Esophagus muscularis mucosa (tissue), 4 donors: ENCODE results near the gene RPAIN. TPM values are rescaled to one million over a fixed set of nuclear protein-coding genes. Genes with fewer than 3 reads are reported as not detected.
"Not testable (repeated sequence)": the region's sequence is repeated elsewhere in the genome, so short reads cannot be mapped to it uniquely, and the experiment has no call there.

Experiments
- DNase-seq: peaks from one replicate; pipeline ENCODE4 v3.0.0-alpha.2; 2017; ENCODE audit errors: extremely low spot score
- H3K27ac ChIP-seq, 4 donors: fragments of 200-600 bp; sonication (generic); replicated peaks in 1 of 4; 1 replicate in 3 of 4; 2 replicates in 1 of 4; pipeline ENCODE4 v1.5.1; 2016 to 2019; ENCODE audit warnings: mild to moderate bottlenecking in 1 of 4
- H3K27me3 ChIP-seq, 4 donors: fragments of 200-600 bp; sonication (generic); one replicate each; pipeline versions ENCODE4 v1.5.1 to v1.6.0; 2016 to 2019
- H3K36me3 ChIP-seq, 4 donors: fragments of 200-600 bp; sonication (generic); one replicate each; pipeline ENCODE4 v1.5.1; 2016 to 2019
- H3K4me1 ChIP-seq, 4 donors: fragments of 200-600 bp; sonication (generic); one replicate each; pipeline ENCODE4 v1.5.1; 2016 to 2019
- H3K4me3 ChIP-seq, 4 donors: fragments of 200-600 bp; sonication (generic); 1 replicate in 2 of 4; 2 replicates in 2 of 4; pipeline ENCODE4 v1.5.1; 2016 to 2019; ENCODE audit warnings: mild to moderate bottlenecking in 4 of 4, moderate library complexity in 1 of 4
- H3K9me3 ChIP-seq, 4 donors: fragments of 200-600 bp; sonication (generic); 1 replicate in 3 of 4; 2 replicates in 1 of 4; pipeline ENCODE4 v1.5.1; 2016 to 2019
- EP300 ChIP-seq: sonication (generic); formaldehyde crosslinking; IDR thresholded peaks from one replicate; pipeline ENCODE4 v1.6.1; 2017; ENCODE audit warnings: antibody characterized with exemption
- POLR2A ChIP-seq: fragments of 450-650 bp; IDR thresholded peaks from one replicate; pipeline ENCODE4 v1.6.1; 2017; ENCODE audit warnings: antibody characterized with exemption, moderate library complexity, mild to moderate bottlenecking, low read depth
- POLR2AphosphoS5 ChIP-seq, 2 donors: sonication (generic); formaldehyde crosslinking; IDR thresholded peaks; one replicate each; pipeline ENCODE4 v1.6.1; 2017; ENCODE audit warnings: antibody characterized with exemption in 2 of 2
- WGBS: methylation state at CpG from one replicate; pipeline ENCODE4 v1.1.5; 2018; 5-methylcytosine and 5-hydroxymethylcytosine counted together
- intact Hi-C: fragments of 100-400 bp; cut with DNase I; formaldehyde crosslinking; loops from one replicate; pipeline ENCODE4 v1.15.1; 2023
- total RNA-seq, 4 donors: library from RNA; depleted of rRNA; stranded (reverse); fragments of >200 nt; gene quantifications; one replicate each; pipeline versions ENCODE4 v1.1.0 to v1.2.1, GENCODE V29; 2016
- TF ChIP-seq, protein P1 (sequence below), 3 experiments: fragments of 200-600 bp in 2 of 3; fragments of 450-650 bp in 1 of 3; sonication (generic) in 2 of 3; IDR thresholded peaks; one replicate each; pipeline ENCODE4 v1.5.1; 2017 to 2019; ENCODE audit warnings: antibody characterized with exemption in 3 of 3, mild to moderate bottlenecking in 2 of 3, moderate library complexity in 1 of 3

The RPAIN gene
- total RNA-seq, 4 donors from 2014 or later, result 25.7 to 37.0 (median 32.0) TPM

DNA sequence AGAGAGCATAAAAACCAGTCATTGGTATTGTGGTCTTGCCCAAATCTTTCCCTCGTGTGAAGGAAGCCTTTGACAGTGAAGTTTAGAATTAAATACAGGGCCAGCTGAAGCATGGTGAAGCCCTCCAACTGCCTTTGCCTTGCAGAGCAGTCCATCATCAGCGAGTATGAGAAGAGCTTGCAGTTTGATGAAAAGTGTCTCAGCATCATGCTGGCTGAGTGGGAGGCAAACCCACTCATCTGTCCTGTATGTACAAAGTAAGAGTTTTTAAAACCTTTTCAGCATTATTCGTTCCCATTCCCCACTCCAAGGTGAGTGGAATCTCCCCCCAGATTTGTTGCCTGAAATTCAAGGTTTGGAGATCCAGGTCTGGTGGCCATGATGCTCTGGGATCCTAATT, 5.8 kb downstream of the RPAIN start:
- Histone ChIP-seq H3K9me3 (no peaks in the 10 kb centered on the region), H3K27ac (no peak overlapping the region), H3K27me3 (no peaks in the 10 kb centered on the region), H3K4me3 (no peak overlapping the region), H3K36me3 (peaks cover 36 to 96% (median 96%) of the 10 kb centered on the region in 4 donors), H3K4me1 (peaks cover 7 to 18% (median 11%) of the 10 kb centered on the region in 4 donors)
- intact Hi-C loops, result no loop called here
- no peak for DNase-seq
- 76% methylated on average over 3 of the region's 3 CpGs for WGBS
- TF ChIP-seq POLR2A (no peak), POLR2AphosphoS5 (IDR thresholded peaks at IDR 0.05) (no peak)
- TF ChIP-seq, protein P1, sequence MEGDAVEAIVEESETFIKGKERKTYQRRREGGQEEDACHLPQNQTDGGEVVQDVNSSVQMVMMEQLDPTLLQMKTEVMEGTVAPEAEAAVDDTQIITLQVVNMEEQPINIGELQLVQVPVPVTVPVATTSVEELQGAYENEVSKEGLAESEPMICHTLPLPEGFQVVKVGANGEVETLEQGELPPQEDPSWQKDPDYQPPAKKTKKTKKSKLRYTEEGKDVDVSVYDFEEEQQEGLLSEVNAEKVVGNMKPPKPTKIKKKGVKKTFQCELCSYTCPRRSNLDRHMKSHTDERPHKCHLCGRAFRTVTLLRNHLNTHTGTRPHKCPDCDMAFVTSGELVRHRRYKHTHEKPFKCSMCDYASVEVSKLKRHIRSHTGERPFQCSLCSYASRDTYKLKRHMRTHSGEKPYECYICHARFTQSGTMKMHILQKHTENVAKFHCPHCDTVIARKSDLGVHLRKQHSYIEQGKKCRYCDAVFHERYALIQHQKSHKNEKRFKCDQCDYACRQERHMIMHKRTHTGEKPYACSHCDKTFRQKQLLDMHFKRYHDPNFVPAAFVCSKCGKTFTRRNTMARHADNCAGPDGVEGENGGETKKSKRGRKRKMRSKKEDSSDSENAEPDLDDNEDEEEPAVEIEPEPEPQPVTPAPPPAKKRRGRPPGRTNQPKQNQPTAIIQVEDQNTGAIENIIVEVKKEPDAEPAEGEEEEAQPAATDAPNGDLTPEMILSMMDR (IDR thresholded peaks at IDR 0.05), result no peak

DNA sequence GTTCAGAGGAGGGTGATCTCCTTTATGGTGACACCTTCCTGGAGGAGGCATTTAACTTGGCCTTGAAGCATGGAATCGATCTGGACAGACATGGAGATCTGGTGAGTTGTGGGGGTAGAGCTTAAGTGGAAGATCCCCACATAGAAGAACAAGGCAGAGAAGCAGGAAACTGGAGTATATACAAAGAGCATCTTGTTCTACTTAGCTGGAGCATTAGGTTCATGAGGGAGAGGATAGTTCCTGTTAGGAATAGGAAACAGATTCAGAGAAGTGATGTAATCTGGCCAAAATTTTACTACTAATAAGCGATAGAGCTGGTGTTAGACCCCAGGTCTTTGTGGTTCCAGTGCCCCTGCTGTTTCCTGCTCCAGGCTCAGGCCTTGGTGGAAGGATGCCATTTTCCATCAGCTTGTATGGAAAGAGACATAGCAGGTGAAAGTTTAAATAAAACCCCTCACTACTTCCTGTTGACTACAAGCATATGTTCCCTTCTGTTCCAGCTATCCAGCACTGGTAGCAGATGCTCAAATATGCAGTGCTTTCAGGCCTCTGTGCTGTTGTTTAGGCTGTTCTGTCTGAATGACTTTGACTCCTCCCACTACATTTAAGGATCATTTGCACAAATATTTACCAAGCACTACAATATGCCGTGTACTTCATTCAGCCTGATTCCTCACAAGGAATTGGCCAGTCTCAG, 9.4 kb downstream of the RPAIN start:
- intact Hi-C loops, result no loop called here
- no peaks in the 10 kb centered on the region for H3K27me3 ChIP-seq
- DNase-seq, result no peak
- H3K36me3 ChIP-seq, result peaks cover 43 to 100% (median 98%) of the 10 kb centered on the region in 4 donors
- 83% methylated on average over 3 of the region's 3 CpGs for WGBS
- H3K27ac ChIP-seq, result no peak overlapping the region
- H3K9me3 ChIP-seq, result no peaks in the 10 kb centered on the region
- no peaks in the 10 kb centered on the region for H3K4me1 ChIP-seq
- H3K4me3 ChIP-seq, result no peak overlapping the region
- TF ChIP-seq EP300, result no peak
- TF ChIP-seq POLR2AphosphoS5 (IDR thresholded peaks at IDR 0.05), result no peak
- TF ChIP-seq, protein P1 (IDR thresholded peaks at IDR 0.05), result no peak
- TF ChIP-seq POLR2A, result no peak

DNA sequence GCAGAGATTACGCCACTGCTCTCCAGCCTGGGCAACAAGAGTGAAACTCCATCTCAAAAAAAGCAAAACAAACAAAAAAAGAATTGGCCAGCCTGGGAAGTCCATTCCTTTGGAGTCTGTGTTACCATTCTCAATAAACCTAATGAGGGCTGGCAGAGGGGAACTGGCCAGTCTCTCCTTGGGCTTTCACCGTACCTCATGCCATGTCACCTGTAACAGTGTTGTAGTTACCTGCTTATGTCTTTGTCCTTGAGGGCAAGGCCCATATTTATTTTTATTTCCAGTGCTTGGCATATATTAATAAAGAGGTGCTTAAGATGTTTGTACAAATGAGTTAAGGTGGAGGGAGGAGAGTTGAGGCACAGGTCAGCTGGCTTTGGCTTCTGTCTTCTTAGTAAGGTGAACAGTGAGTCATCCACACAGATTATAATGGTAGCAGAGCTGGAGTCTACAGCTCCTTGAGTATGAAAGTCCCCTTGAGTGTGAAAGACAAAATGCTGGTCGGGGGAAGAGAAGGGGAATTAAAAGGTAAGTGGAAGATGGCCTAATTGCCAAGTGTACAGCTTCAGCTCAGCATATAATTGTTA, 10.5 kb downstream of the RPAIN start:
- Histone ChIP-seq H3K9me3 (no peaks in the 10 kb centered on the region), H3K4me1 (peaks cover 0 to 6% (median 0%) of the 10 kb centered on the region in 4 donors), H3K27ac (no peak overlapping the region), H3K27me3 (no peaks in the 10 kb centered on the region), H3K36me3 (peaks cover 47 to 100% (median 98%) of the 10 kb centered on the region in 4 donors), H3K4me3 (no peak overlapping the region)
- WGBS, result 90% methylated on average over 3 of the region's 3 CpGs
- intact Hi-C loops, result no loop called here
- no peak for TF ChIP-seq POLR2A
- TF ChIP-seq EP300, result no peak
- TF ChIP-seq POLR2AphosphoS5 (IDR thresholded peaks at IDR 0.05), result no peak
- TF ChIP-seq, protein P1 (IDR thresholded peaks at IDR 0.05), result no peak
- no peak for DNase-seq

DNA sequence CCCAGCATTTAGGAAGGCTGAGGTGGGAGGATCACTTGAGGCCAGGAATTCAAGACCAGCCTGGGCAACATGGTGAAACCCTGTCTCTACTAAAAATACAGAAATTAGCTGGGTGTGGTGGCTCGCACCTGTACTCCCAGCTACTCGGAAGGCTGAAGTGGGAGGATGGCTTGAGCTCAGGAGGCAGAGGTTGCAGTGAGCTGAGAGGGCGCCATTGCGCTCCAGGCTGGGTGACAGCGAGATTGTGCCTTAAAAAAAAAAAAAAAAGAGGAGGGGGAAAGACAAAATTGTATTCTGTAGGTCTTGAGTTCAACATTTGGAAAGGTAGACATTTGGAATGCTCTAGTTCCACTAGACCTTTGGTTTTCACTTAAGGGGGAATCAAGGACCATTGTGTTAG, 11.3 kb downstream of the RPAIN start:
- DNase-seq, H3K9me3 ChIP-seq, intact Hi-C loops, H3K27me3 ChIP-seq, H3K4me1 ChIP-seq, H3K4me3 ChIP-seq, H3K27ac ChIP-seq: not testable (repeated sequence)
- peaks cover 47 to 99% (median 94%) of the 10 kb centered on the region in 4 donors for H3K36me3 ChIP-seq
- WGBS, result 77% methylated on average over 5 of the region's 5 CpGs

DNA sequence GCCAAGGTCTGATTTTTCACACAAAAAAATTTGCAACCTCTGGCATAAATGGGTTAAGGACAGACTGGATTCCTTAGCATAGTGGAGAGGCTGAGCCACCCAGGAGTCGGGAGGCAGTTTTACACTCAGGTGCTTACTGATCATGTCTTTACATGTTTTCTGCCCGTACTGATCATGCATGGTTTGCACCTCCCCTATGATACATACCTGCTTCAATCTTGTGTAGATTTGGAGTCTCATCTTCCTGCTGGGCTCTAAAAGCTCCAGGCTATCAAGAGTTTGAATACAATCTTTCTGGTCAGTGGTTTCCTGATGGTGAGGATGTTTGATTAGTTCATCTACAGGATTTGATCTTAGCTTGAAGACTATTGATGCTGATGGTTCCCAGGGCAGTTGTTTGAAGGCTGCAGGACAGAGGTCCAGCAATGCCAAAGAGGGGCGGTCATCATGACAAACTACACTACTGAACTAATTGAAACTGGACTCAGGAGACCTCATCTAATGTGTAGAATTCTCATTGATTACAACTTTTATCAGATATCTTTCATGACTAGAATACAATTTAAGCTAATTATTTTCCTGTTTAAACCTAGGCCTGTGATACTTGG, 12.1 kb downstream of the RPAIN start:
- intact Hi-C loops, result no loop called here
- H3K27me3 ChIP-seq, result no peaks in the 10 kb centered on the region
- peaks cover 47 to 99% (median 92%) of the 10 kb centered on the region in 4 donors for H3K36me3 ChIP-seq
- H3K4me1 ChIP-seq, result peaks cover 5 to 17% (median 12%) of the 10 kb centered on the region in 4 donors
- no peak overlapping the region for H3K4me3 ChIP-seq
- TF ChIP-seq, protein P1 (IDR thresholded peaks at IDR 0.05), result no peak
- no peak for TF ChIP-seq EP300
- TF ChIP-seq POLR2AphosphoS5 (IDR thresholded peaks at IDR 0.05), result no peak
- TF ChIP-seq POLR2A, result no peak
- no peak for DNase-seq
- H3K9me3 ChIP-seq, result no peaks in the 10 kb centered on the region
- 72% methylated on average over 3 of the region's 3 CpGs for WGBS
- H3K27ac ChIP-seq, result no peak overlapping the region
